ENCODE data around the gene KHDRBS2.
A peak's percentile ranks its signal among the peaks of the same experiment; 100 is the strongest.

The KHDRBS2 gene

GRCh38 chr6:62285612-62286469 is at the start of gene KHDRBS2:
TSS of gene KHDRBS2 (minus strand) at chr6:62286225.
- peaks cover 16% of the 10 kb centered on the region for H3K4me1 Mint-ChIP-seq
- H3K27ac Mint-ChIP-seq: peak within 1 kb of the TSS in 2 of 3 experiments; percentile 6 to 50
- TF ChIP-seq, protein P1, sequence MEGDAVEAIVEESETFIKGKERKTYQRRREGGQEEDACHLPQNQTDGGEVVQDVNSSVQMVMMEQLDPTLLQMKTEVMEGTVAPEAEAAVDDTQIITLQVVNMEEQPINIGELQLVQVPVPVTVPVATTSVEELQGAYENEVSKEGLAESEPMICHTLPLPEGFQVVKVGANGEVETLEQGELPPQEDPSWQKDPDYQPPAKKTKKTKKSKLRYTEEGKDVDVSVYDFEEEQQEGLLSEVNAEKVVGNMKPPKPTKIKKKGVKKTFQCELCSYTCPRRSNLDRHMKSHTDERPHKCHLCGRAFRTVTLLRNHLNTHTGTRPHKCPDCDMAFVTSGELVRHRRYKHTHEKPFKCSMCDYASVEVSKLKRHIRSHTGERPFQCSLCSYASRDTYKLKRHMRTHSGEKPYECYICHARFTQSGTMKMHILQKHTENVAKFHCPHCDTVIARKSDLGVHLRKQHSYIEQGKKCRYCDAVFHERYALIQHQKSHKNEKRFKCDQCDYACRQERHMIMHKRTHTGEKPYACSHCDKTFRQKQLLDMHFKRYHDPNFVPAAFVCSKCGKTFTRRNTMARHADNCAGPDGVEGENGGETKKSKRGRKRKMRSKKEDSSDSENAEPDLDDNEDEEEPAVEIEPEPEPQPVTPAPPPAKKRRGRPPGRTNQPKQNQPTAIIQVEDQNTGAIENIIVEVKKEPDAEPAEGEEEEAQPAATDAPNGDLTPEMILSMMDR (IDR thresholded peaks at IDR 0.05; ENCODE audit: unreplicated experiment in 3 of 3): no peak
- no peaks in the 10 kb centered on the region for H3K36me3 Mint-ChIP-seq (ENCODE audit: low read depth)
- H3K4me3 Mint-ChIP-seq: peak within 1 kb of the TSS; percentile 81 to 89 (median 85)
- H3K27me3 Mint-ChIP-seq (ENCODE audit: low read depth): peaks cover 35% of the 10 kb centered on the region
- no peaks in the 10 kb centered on the region for H3K9me3 Mint-ChIP-seq

- Mint-ChIP-seq H3K27me3 (ENCODE audit: low read depth) (no peaks in the 10 kb centered on the region), H3K27ac (no peak overlapping the region), H3K4me1 (no peaks in the 10 kb centered on the region), H3K36me3 (ENCODE audit: low read depth) (no peaks in the 10 kb centered on the region), H3K4me3 (no peak overlapping the region), H3K9me3 (peaks cover 5% of the 10 kb centered on the region)
- TF ChIP-seq, protein P1 (IDR thresholded peaks at IDR 0.05; ENCODE audit: unreplicated experiment in 3 of 3): no peak
Observed at GRCh38 chr6:62328607-62329006, 42.6 kb upstream of the KHDRBS2 start.

- Mint-ChIP-seq H3K4me1 (no peaks in the 10 kb centered on the region), H3K36me3 (ENCODE audit: low read depth) (no peaks in the 10 kb centered on the region), H3K9me3 (no peaks in the 10 kb centered on the region), H3K27ac (no peak overlapping the region), H3K4me3 (no peak overlapping the region), H3K27me3 (ENCODE audit: low read depth) (no peaks in the 10 kb centered on the region)
- TF ChIP-seq, protein P1 (IDR thresholded peaks at IDR 0.05; ENCODE audit: unreplicated experiment in 3 of 3): no peak
Observed at GRCh38 chr6:62324834-62325233, 38.8 kb upstream of the KHDRBS2 start.

GRCh38 chr6:62323818-62324431 is 37.9 kb upstream of the KHDRBS2 start:
- H3K4me3 Mint-ChIP-seq: no peak overlapping the region
- H3K27me3 Mint-ChIP-seq (ENCODE audit: low read depth): no peaks in the 10 kb centered on the region
- TF ChIP-seq, protein P1 (IDR thresholded peaks at IDR 0.05; ENCODE audit: unreplicated experiment in 3 of 3): no peak
- no peaks in the 10 kb centered on the region for H3K36me3 Mint-ChIP-seq (ENCODE audit: low read depth)
- no peaks in the 10 kb centered on the region for H3K4me1 Mint-ChIP-seq
- H3K27ac Mint-ChIP-seq: no peak overlapping the region
- H3K9me3 Mint-ChIP-seq: no peaks in the 10 kb centered on the region

- no peaks in the 10 kb centered on the region for H3K27me3 Mint-ChIP-seq (ENCODE audit: low read depth)
- H3K27ac Mint-ChIP-seq: no peak overlapping the region
- H3K4me3 Mint-ChIP-seq: no peak overlapping the region
- no peaks in the 10 kb centered on the region for H3K4me1 Mint-ChIP-seq
- TF ChIP-seq, protein P1 (IDR thresholded peaks at IDR 0.05; ENCODE audit: unreplicated experiment in 3 of 3): no peak
- no peaks in the 10 kb centered on the region for H3K36me3 Mint-ChIP-seq (ENCODE audit: low read depth)
- no peaks in the 10 kb centered on the region for H3K9me3 Mint-ChIP-seq
Observed at GRCh38 chr6:62298745-62299392, 12.8 kb upstream of the KHDRBS2 start.

Measured in nephron (organoid).